WTC11 (cell line): ENCODE data around the gene GNAI3. TPM values are rescaled to one million over a fixed set of nuclear protein-coding genes. Genes with fewer than 3 reads are reported as not detected.

Source experiments
- ATAC-seq: fragments of 200-7000 bp; cut with Tn5 transposase; 2 replicates; pipeline ENCODE4 v1.10.0; 2021; ENCODE audit warnings: mild to moderate bottlenecking, moderate library complexity
- CTCF ChIA-PET: fragments of 300-600 bp; sonication (Branson Sonifier 250); formaldehyde crosslinking; loops from one replicate; lab custom pipeline; 2021; ENCODE audit warnings: antibody characterized with exemption; lab: Charles Lee
- POLR2A ChIA-PET: fragments of 350-600 bp; sonication (Branson Sonifier 250); formaldehyde crosslinking; loops from one replicate; lab custom pipeline; 2021; ENCODE audit warnings: antibody characterized with exemption; lab: Charles Lee
- DNase-seq: peaks from one replicate; pipeline ENCODE4 v3.0.0; 2021; ENCODE audit warnings: low spot score
- H3K27ac Mint-ChIP-seq: 2 replicates; pipeline ENCODE4 v1.8.0; 2021; ENCODE audit warnings: mixed read lengths
- H3K27me3 Mint-ChIP-seq: 2 replicates; pipeline ENCODE4 v1.8.0; 2021; ENCODE audit warnings: low read depth, mild to moderate bottlenecking, moderate library complexity, mixed read lengths
- H3K36me3 Mint-ChIP-seq: 2 replicates; pipeline ENCODE4 v1.8.0; 2021; ENCODE audit warnings: mixed read lengths
- H3K4me1 Mint-ChIP-seq: 2 replicates; pipeline ENCODE4 v1.8.0; 2022; ENCODE audit warnings: mixed read lengths
- H3K4me3 Mint-ChIP-seq: 2 replicates; pipeline ENCODE4 v1.8.0; 2021; ENCODE audit warnings: mild to moderate bottlenecking, moderate library complexity, mixed read lengths
- H3K9me3 Mint-ChIP-seq: 2 replicates; pipeline ENCODE4 v1.8.0; 2021; ENCODE audit warnings: mixed read lengths
- EMX1 ChIP-seq: fragments of 250-450 bp; sonication (Bioruptor Pico); IDR thresholded peaks from 2 replicates; pipeline ENCODE4 v1.8.0; 2021; ENCODE audit warnings: mild to moderate bottlenecking
- FOXP1 ChIP-seq: sonication (generic); formaldehyde crosslinking; IDR thresholded peaks from 2 replicates; pipeline ENCODE4 v1.8.0; 2022; ENCODE audit warnings: missing genetic modification reagents, mild to moderate bottlenecking, moderate library complexity, borderline replicate concordance
- JAZF1 ChIP-seq: fragments of 250-450 bp; sonication (Bioruptor Pico); IDR thresholded peaks from 2 replicates; pipeline ENCODE4 v1.9.0; 2021; ENCODE audit warnings: moderate library complexity, mild to moderate bottlenecking, inconsistent platforms
- MYBL2 ChIP-seq: sonication (generic); formaldehyde crosslinking; IDR thresholded peaks from 2 replicates; pipeline ENCODE4 v1.8.1; 2023; ENCODE audit warnings: mild to moderate bottlenecking, moderate library complexity, missing genetic modification reagents
- NFATC4 ChIP-seq: fragments of 250-450 bp; sonication (Bioruptor Pico); IDR thresholded peaks from 2 replicates; pipeline ENCODE4 v1.9.0; 2021; ENCODE audit warnings: mild to moderate bottlenecking
- RELA ChIP-seq: sonication (generic); formaldehyde crosslinking; IDR thresholded peaks from 2 replicates; pipeline ENCODE4 v1.8.1; 2022; ENCODE audit warnings: missing genetic modification reagents, mild to moderate bottlenecking, borderline replicate concordance
- SMAD4 ChIP-seq: sonication (generic); formaldehyde crosslinking; IDR thresholded peaks from 2 replicates; pipeline ENCODE4 v1.8.0; 2022; ENCODE audit warnings: mild to moderate bottlenecking, missing genetic modification reagents
- TEAD1 ChIP-seq: sonication (generic); formaldehyde crosslinking; IDR thresholded peaks from 2 replicates; pipeline ENCODE4 v1.8.0; 2022; ENCODE audit warnings: mild to moderate bottlenecking, missing genetic modification reagents
- TP53 ChIP-seq: sonication (generic); formaldehyde crosslinking; IDR thresholded peaks from 2 replicates; pipeline ENCODE4 v1.8.1; 2023; ENCODE audit warnings: mild to moderate bottlenecking, missing genetic modification reagents
- total RNA-seq: library from RNA; stranded (reverse); gene quantifications from 3 replicates; pipeline ENCODE4 v1.2.3, GENCODE V29; 2021
- TF ChIP-seq, protein P1 (sequence below): sonication (generic); formaldehyde crosslinking; IDR thresholded peaks from 2 replicates; pipeline ENCODE4 v1.8.1; 2023; ENCODE audit warnings: mild to moderate bottlenecking, missing genetic modification reagents, borderline replicate concordance
- TF ChIP-seq, protein P2 (sequence below): sonication (generic); formaldehyde crosslinking; conservative IDR thresholded peaks from 2 replicates; pipeline ENCODE4 v1.8.1; 2023; ENCODE audit warnings: mild to moderate bottlenecking, low read depth, missing genetic modification reagents, moderate library complexity
- TF ChIP-seq, protein P3 (sequence below): fragments of 250-450 bp; sonication (Bioruptor Pico); IDR thresholded peaks from 2 replicates; pipeline ENCODE4 v1.9.0; 2021; ENCODE audit warnings: mild to moderate bottlenecking
- TF ChIP-seq, protein P4 (sequence below): sonication (generic); formaldehyde crosslinking; IDR thresholded peaks from 2 replicates; pipeline ENCODE4 v1.8.0; 2023; ENCODE audit warnings: missing genetic modification reagents
- TF ChIP-seq, protein P5 (sequence below): sonication (generic); formaldehyde crosslinking; IDR thresholded peaks from 2 replicates; pipeline ENCODE4 v1.8.1; 2022; ENCODE audit warnings: mild to moderate bottlenecking, moderate library complexity, missing genetic modification reagents
- TF ChIP-seq, protein P6 (sequence below): sonication (generic); formaldehyde crosslinking; IDR thresholded peaks from 2 replicates; pipeline ENCODE4 v1.8.0; 2022; ENCODE audit warnings: mild to moderate bottlenecking, missing genetic modification reagents

Gene GNAI3
- total RNA-seq, 1 experiment from 2014 or later = 7.2 TPM

DNA sequence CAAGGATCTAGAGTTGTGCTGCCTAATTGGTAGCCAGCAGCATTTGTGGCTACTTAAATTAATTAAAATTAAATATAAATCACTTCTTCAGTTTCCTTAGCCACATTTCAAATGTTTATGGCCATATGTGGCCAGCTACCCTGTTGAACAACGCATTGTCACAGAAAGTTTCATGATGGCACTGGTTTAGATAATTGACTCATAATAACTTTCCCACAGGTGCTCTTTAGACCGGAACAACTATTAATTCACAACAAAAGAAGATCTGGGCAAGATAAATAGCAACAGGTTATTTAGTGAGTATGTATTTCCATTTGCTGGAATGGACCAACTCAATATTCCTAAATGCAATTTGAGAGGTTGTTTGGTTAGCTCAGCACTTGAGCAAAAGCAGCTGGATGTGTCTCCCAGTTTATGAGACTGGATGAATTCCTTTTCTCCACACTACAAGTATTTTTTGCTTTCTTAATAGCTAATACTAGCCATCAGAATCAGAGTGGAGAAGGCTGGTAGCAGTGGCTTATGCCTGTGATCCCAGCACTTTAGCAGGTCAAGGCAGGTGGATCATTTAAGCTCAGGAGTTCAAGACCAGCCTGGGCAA is 35.2 kb upstream of the GNAI3 start:
- H3K4me1 Mint-ChIP-seq = peaks cover 16% of the 10 kb centered on the region
- TF ChIP-seq, protein P1, sequence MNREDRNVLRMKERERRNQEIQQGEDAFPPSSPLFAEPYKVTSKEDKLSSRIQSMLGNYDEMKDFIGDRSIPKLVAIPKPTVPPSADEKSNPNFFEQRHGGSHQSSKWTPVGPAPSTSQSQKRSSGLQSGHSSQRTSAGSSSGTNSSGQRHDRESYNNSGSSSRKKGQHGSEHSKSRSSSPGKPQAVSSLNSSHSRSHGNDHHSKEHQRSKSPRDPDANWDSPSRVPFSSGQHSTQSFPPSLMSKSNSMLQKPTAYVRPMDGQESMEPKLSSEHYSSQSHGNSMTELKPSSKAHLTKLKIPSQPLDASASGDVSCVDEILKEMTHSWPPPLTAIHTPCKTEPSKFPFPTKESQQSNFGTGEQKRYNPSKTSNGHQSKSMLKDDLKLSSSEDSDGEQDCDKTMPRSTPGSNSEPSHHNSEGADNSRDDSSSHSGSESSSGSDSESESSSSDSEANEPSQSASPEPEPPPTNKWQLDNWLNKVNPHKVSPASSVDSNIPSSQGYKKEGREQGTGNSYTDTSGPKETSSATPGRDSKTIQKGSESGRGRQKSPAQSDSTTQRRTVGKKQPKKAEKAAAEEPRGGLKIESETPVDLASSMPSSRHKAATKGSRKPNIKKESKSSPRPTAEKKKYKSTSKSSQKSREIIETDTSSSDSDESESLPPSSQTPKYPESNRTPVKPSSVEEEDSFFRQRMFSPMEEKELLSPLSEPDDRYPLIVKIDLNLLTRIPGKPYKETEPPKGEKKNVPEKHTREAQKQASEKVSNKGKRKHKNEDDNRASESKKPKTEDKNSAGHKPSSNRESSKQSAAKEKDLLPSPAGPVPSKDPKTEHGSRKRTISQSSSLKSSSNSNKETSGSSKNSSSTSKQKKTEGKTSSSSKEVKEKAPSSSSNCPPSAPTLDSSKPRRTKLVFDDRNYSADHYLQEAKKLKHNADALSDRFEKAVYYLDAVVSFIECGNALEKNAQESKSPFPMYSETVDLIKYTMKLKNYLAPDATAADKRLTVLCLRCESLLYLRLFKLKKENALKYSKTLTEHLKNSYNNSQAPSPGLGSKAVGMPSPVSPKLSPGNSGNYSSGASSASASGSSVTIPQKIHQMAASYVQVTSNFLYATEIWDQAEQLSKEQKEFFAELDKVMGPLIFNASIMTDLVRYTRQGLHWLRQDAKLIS = no peak
- TF ChIP-seq RELA (CRISPR knock-in tag) = no peak
- H3K27me3 Mint-ChIP-seq = peaks cover 45% of the 10 kb centered on the region
- CTCF ChIA-PET = interaction anchor here (0.6 to 5.6 kb wide), 7 partner anchors 11 to 127 kb away, joined by 4 to 56 read pairs (median 5); partner anchors contain the start of gene CYB561D1
- no peak overlapping the region for H3K27ac Mint-ChIP-seq
- no peaks in the 10 kb centered on the region for H3K9me3 Mint-ChIP-seq
- DNase-seq (no peak), ATAC-seq (no peak)
- no peak overlapping the region for H3K4me3 Mint-ChIP-seq
- no peaks in the 10 kb centered on the region for H3K36me3 Mint-ChIP-seq
- POLR2A ChIA-PET = no interaction called here

DNA sequence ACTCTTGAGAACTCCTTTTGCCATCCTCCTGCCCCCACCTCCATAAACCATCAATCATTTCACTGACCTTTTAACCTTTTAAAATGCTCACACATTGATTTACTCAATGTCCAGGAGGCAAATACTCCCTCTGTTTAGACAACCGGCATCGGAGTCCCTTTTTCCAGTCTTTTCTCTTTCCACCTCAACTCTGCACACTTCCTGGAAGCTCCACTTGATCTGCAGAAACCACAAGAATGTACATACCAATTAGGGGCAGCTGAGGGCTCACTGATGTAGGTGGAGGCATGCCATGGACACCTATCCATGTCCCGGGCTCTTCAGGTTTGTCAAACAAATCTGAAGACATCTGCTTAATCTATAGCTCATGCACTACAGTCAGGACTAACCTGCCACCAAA is 33.6 kb upstream of the GNAI3 start:
- Mint-ChIP-seq H3K27me3 (peaks cover 32% of the 10 kb centered on the region), H3K27ac (no peak overlapping the region), H3K4me3 (no peak overlapping the region), H3K4me1 (peaks cover 9% of the 10 kb centered on the region), H3K9me3 (no peaks in the 10 kb centered on the region), H3K36me3 (no peaks in the 10 kb centered on the region)
- POLR2A ChIA-PET = interaction anchor here (0.5 kb wide), 1 partner anchor 63 kb away, joined by 3 read pairs; no protein-coding TSS in a partner anchor
- DNase-seq = no peak
- no peak for ATAC-seq
- CTCF ChIA-PET = interaction anchor here (0.7 to 5.6 kb wide), 4 partner anchors 16 to 470 kb away, joined by 3 to 56 read pairs (median 14); partner anchors contain the start of genes AHCYL1 and CYB561D1
- no peak for TF ChIP-seq TP53 (CRISPR knock-in tag)
- no peak for TF ChIP-seq EMX1 (CRISPR knock-in tag)
- TF ChIP-seq, protein P2, sequence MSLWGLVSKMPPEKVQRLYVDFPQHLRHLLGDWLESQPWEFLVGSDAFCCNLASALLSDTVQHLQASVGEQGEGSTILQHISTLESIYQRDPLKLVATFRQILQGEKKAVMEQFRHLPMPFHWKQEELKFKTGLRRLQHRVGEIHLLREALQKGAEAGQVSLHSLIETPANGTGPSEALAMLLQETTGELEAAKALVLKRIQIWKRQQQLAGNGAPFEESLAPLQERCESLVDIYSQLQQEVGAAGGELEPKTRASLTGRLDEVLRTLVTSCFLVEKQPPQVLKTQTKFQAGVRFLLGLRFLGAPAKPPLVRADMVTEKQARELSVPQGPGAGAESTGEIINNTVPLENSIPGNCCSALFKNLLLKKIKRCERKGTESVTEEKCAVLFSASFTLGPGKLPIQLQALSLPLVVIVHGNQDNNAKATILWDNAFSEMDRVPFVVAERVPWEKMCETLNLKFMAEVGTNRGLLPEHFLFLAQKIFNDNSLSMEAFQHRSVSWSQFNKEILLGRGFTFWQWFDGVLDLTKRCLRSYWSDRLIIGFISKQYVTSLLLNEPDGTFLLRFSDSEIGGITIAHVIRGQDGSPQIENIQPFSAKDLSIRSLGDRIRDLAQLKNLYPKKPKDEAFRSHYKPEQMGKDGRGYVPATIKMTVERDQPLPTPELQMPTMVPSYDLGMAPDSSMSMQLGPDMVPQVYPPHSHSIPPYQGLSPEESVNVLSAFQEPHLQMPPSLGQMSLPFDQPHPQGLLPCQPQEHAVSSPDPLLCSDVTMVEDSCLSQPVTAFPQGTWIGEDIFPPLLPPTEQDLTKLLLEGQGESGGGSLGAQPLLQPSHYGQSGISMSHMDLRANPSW = no peak
- no peak for TF ChIP-seq TEAD1 (CRISPR knock-in tag)
- TF ChIP-seq, protein P3, sequence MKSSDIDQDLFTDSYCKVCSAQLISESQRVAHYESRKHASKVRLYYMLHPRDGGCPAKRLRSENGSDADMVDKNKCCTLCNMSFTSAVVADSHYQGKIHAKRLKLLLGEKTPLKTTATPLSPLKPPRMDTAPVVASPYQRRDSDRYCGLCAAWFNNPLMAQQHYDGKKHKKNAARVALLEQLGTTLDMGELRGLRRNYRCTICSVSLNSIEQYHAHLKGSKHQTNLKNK (CRISPR knock-in tag) = no peak
- TF ChIP-seq, protein P4, sequence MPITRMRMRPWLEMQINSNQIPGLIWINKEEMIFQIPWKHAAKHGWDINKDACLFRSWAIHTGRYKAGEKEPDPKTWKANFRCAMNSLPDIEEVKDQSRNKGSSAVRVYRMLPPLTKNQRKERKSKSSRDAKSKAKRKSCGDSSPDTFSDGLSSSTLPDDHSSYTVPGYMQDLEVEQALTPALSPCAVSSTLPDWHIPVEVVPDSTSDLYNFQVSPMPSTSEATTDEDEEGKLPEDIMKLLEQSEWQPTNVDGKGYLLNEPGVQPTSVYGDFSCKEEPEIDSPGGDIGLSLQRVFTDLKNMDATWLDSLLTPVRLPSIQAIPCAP = no peak
- no peak for TF ChIP-seq FOXP1 (CRISPR knock-in tag)
- TF ChIP-seq SMAD4 (CRISPR knock-in tag) = no peak
- TF ChIP-seq, protein P5, sequence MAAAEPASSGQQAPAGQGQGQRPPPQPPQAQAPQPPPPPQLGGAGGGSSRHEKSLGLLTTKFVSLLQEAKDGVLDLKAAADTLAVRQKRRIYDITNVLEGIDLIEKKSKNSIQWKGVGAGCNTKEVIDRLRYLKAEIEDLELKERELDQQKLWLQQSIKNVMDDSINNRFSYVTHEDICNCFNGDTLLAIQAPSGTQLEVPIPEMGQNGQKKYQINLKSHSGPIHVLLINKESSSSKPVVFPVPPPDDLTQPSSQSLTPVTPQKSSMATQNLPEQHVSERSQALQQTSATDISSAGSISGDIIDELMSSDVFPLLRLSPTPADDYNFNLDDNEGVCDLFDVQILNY = no peak
- no peak for TF ChIP-seq JAZF1 (CRISPR knock-in tag)
- no peak for TF ChIP-seq NFATC4 (CRISPR knock-in tag)
- TF ChIP-seq RELA (CRISPR knock-in tag) = no peak
- TF ChIP-seq, protein P1 = no peak
- TF ChIP-seq, protein P6, sequence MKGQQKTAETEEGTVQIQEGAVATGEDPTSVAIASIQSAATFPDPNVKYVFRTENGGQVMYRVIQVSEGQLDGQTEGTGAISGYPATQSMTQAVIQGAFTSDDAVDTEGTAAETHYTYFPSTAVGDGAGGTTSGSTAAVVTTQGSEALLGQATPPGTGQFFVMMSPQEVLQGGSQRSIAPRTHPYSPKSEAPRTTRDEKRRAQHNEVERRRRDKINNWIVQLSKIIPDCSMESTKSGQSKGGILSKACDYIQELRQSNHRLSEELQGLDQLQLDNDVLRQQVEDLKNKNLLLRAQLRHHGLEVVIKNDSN (CRISPR knock-in tag) = no peak
- no peak for TF ChIP-seq MYBL2 (CRISPR knock-in tag)
